ENCODE data around the gene LRP1. TPM values are rescaled to one million over a fixed set of nuclear protein-coding genes. Genes with fewer than 3 reads are reported as not detected.

LRP1 gene
- total RNA-seq, 1 experiment from 2014 or later: 9.0 TPM

GRCh38 chr12:57215065-57215464 lies 86.8 kb downstream of the LRP1 start:
- no TSS peak for BruUV-seq (replicated peaks)
- Histone ChIP-seq H3K9me3 (ENCODE audit: control insufficient read depth, insufficient read depth, low read depth, low read length) (no peaks in the 10 kb centered on the region), H3K4me3 (ENCODE audit: low read depth in 2 of 2, low read length in 2 of 2) (no peak overlapping the region), H3K36me3 (ENCODE audit: control insufficient read depth, insufficient read depth, low read length) (no peaks in the 10 kb centered on the region; the same call in 1 of the 2 replicates), H3K4me1 (ENCODE audit: control insufficient read depth, insufficient read depth, low read length) (peaks cover 20% of the 10 kb centered on the region), H3K27ac (ENCODE audit: low read length) (no peak overlapping the region), H3K27me3 (ENCODE audit: control insufficient read depth, insufficient read depth, low read length) (peaks cover 10% of the 10 kb centered on the region)
- CTCF ChIA-PET: interaction anchor here (2.8 kb wide), 1 partner anchor 27 kb away, joined by 26 read pairs; no protein-coding TSS in a partner anchor
- intact Hi-C loops (cut with micrococcal nuclease; ENCODE audit: unreplicated experiment) (no loop called here), in situ Hi-C loops (cut with HindIII; ENCODE audit: low pct_unique_long_range_greater_than_20kb, low sequenced_read_pairs) (no loop called here)
- no peak for TF ChIP-seq CTCF (IDR thresholded peaks at IDR 0.05)
- TF ChIP-seq REST (IDR thresholded peaks at IDR 0.05; ENCODE audit: insufficient read depth in 1 of 2, low read depth in 2 of 2, low read length in 1 of 2): no peak
- TF ChIP-seq TCF7L2 (IDR thresholded peaks at IDR 0.05; ENCODE audit: low read depth, low read length): no peak
- TF ChIP-seq POLR2AphosphoS5 (IDR thresholded peaks at IDR 0.05; ENCODE audit: low read depth, low read length): no peak
- no peak for TF ChIP-seq SIN3A (IDR thresholded peaks at IDR 0.05; ENCODE audit: borderline replicate concordance, insufficient read depth, low read depth, low read length)
- DNase-seq (ENCODE audit: low read depth, low spot score): no peak
- POLR2A ChIA-PET: no interaction called here
- ATAC-seq: no peak

GRCh38 chr12:57215668-57216013 lies 87.4 kb downstream of the LRP1 start:
- no peak for ATAC-seq
- peaks cover 10% of the 10 kb centered on the region for H3K27me3 ChIP-seq (ENCODE audit: control insufficient read depth, insufficient read depth, low read length)
- DNase-seq (ENCODE audit: low read depth, low spot score): no peak
- intact Hi-C loops (cut with micrococcal nuclease; ENCODE audit: unreplicated experiment): no loop called here
- H3K4me3 ChIP-seq (ENCODE audit: low read depth in 2 of 2, low read length in 2 of 2): peak overlapping the region in 1 of 2 experiments; percentile 42; a peak in 1 of 4 replicates
- ChIA-PET POLR2A (no interaction called here), CTCF (no interaction called here)
- H3K4me1 ChIP-seq (ENCODE audit: control insufficient read depth, insufficient read depth, low read length): peaks cover 20% of the 10 kb centered on the region
- H3K27ac ChIP-seq (ENCODE audit: low read length): no peak overlapping the region
- H3K36me3 ChIP-seq (ENCODE audit: control insufficient read depth, insufficient read depth, low read length): no peaks in the 10 kb centered on the region; the same call in 1 of the 2 replicates
- no TSS peak for BruUV-seq (replicated peaks)
- in situ Hi-C loops (cut with HindIII; ENCODE audit: low pct_unique_long_range_greater_than_20kb, low sequenced_read_pairs): no loop called here
- H3K9me3 ChIP-seq (ENCODE audit: control insufficient read depth, insufficient read depth, low read depth, low read length): no peaks in the 10 kb centered on the region
- TF ChIP-seq REST (IDR thresholded peaks at IDR 0.05; ENCODE audit: insufficient read depth in 1 of 2, low read depth in 2 of 2, low read length in 1 of 2): no peak
- no peak for TF ChIP-seq TCF7L2 (IDR thresholded peaks at IDR 0.05; ENCODE audit: low read depth, low read length)
- TF ChIP-seq CTCF (IDR thresholded peaks at IDR 0.05): no peak
- no peak for TF ChIP-seq POLR2AphosphoS5 (IDR thresholded peaks at IDR 0.05; ENCODE audit: low read depth, low read length)
- no peak for TF ChIP-seq SIN3A (IDR thresholded peaks at IDR 0.05; ENCODE audit: borderline replicate concordance, insufficient read depth, low read depth, low read length)
